K562 (cell line): ENCODE measurements around the gene STK33.

Experiments
- FOSL1 ChIP-seq: fragments of 200-800 bp; sonication (Bioruptor generic); conservative IDR thresholded peaks from 2 replicates; pipeline ENCODE4 v1.6.1; 2016; ENCODE audit warnings: missing genetic modification characterization, missing compliant biosample characterization
- FOXJ3 ChIP-seq: sonication (generic); formaldehyde crosslinking; IDR thresholded peaks from 2 replicates; pipeline ENCODE4 v1.4.0; 2020; ENCODE audit warnings: mild to moderate bottlenecking, missing genetic modification reagents
- GABPB2 ChIP-seq: fragments of 250-450 bp; sonication (Bioruptor Pico); conservative IDR thresholded peaks from 2 replicates; pipeline ENCODE4 v1.5.1; 2021; ENCODE audit warnings: mild to moderate bottlenecking
- JUN ChIP-seq, 2 experiments: sonication (generic) in 1 of 2; formaldehyde crosslinking in 1 of 2; IDR thresholded peaks; 2 replicates each; pipeline versions ENCODE4 v1.6.1 to v1.8.0; 2012 to 2022; ENCODE audit warnings: borderline replicate concordance in 2 of 2, mild to moderate bottlenecking in 2 of 2, improper control_type of control experiment in 1 of 2, low read depth in 1 of 2, low read length in 1 of 2, missing genetic modification reagents in 1 of 2
- NFE2 ChIP-seq: IDR thresholded peaks from 2 replicates; pipeline ENCODE4 v1.6.1; 2014; ENCODE audit warnings: antibody characterized with exemption, low read depth
- POLR2A ChIP-seq: fragments of 450-650 bp; conservative IDR thresholded peaks from 2 replicates; pipeline ENCODE4 v1.6.1; 2016
- SIN3A ChIP-seq, 2 experiments: fragments of 150-350 bp in 1 of 2; IDR thresholded peaks; 2 replicates each; pipeline ENCODE4 v1.6.1; 2011 to 2016; ENCODE audit warnings: borderline replicate concordance in 2 of 2, low read depth in 2 of 2, low read length in 2 of 2, mild to moderate bottlenecking in 2 of 2, moderate library complexity in 2 of 2; ENCODE audit not compliant: control insufficient read depth in 1 of 2
- YY1 ChIP-seq, 3 experiments: IDR thresholded peaks; 2 replicates each; pipeline ENCODE4 v1.6.1; 2011; ENCODE audit warnings: low read length in 2 of 3, mild to moderate bottlenecking in 2 of 3, moderate library complexity in 2 of 3, borderline replicate concordance in 1 of 3, control low read depth in 1 of 3, low read depth in 1 of 3; ENCODE audit not compliant: insufficient read depth in 3 of 3, insufficient replicate concordance in 2 of 3, control insufficient read depth in 1 of 3, insufficient read length in 1 of 3; ENCODE audit errors: extremely low read depth in 1 of 3
- ZC3H11A ChIP-seq: IDR thresholded peaks from 2 replicates; pipeline ENCODE4 v1.6.1; 2012; ENCODE audit warnings: low read depth, low read length, improper control_type of control experiment
- ZKSCAN1 ChIP-seq: fragments of 150-350 bp; IDR thresholded peaks from 2 replicates; pipeline ENCODE4 v1.6.1; 2016; ENCODE audit warnings: low read depth, low read length
- TF ChIP-seq, protein P1 (sequence below), 3 experiments: IDR thresholded peaks in 2 of 3; conservative IDR thresholded peaks in 1 of 3; 2 replicates each; pipeline ENCODE4 v1.5.1; 2011 to 2012; ENCODE audit warnings: low read length in 3 of 3, mild to moderate bottlenecking in 3 of 3, control low read depth in 2 of 3, improper control_type of control experiment in 1 of 3, inconsistent platforms in 1 of 3, low read depth in 1 of 3, mixed read lengths in 1 of 3, moderate library complexity in 1 of 3; ENCODE audit not compliant: insufficient read depth in 2 of 3
- TF ChIP-seq, protein P2 (sequence below): fragments of 250-450 bp; sonication (Bioruptor Pico); IDR thresholded peaks from 2 replicates; pipeline ENCODE4 v1.8.0; 2022; ENCODE audit warnings: moderate library complexity, mild to moderate bottlenecking, inconsistent platforms

DNA sequence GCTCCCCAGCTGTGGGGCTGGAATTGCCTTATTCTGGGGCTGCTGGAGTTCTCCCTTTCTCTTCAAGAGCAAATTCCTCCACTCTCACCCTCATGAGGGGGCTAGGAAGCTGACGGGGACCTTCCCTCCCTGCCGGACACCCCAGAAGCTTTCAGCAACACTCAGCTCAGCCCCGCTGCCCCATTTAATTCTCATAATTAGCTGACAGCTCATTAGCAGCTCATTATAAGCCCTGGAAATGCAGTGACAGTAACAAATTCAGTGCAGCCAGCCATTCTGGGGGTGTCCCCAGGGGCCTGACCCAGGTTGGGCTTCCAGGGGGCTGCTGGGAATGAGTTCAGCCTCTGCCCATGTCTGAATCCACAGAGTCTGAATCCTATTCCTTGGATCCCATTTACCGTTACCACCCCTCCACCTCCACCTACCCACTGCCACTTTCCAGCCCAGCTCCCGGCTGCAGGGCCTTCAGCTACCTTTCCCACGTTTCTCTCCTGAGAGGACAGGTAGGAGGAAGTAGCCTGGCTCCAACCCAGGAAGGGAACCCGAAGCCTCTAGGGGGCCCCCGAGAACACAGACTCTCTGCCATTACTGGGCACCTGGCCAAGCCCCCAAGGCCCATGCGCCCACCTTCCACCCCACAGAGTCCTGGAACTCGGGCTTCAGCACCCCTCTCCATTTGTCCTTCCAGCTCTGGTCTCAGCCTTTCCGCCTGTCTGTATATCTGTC lies 228.6 kb downstream of the STK33 start:
- TF ChIP-seq FOXJ3 = no peak
- TF ChIP-seq GABPB2 = no peak
- no peak for TF ChIP-seq ZKSCAN1
- TF ChIP-seq ZC3H11A = no peak
- no peak for TF ChIP-seq YY1 (IDR thresholded peaks at IDR 0.05; ENCODE audit: borderline replicate concordance in 1 of 3, control insufficient read depth in 1 of 3, extremely low read depth in 1 of 3, insufficient read depth in 3 of 3, insufficient read length in 1 of 3, insufficient replicate concordance in 2 of 3, low read depth in 1 of 3, low read length in 2 of 3)
- TF ChIP-seq JUN (IDR thresholded peaks at IDR 0.05; ENCODE audit: borderline replicate concordance, low read depth, low read length) = no peak
- TF ChIP-seq JUN (CRISPR knock-in tag; IDR thresholded peaks at IDR 0.05; ENCODE audit: borderline replicate concordance) = no peak
- no peak for TF ChIP-seq SIN3A (IDR thresholded peaks at IDR 0.05; ENCODE audit: borderline replicate concordance in 2 of 2, control insufficient read depth in 1 of 2, low read depth in 2 of 2, low read length in 2 of 2)
- TF ChIP-seq NFE2 = no peak
- TF ChIP-seq FOSL1 (tag) = no peak
- TF ChIP-seq, protein P1, sequence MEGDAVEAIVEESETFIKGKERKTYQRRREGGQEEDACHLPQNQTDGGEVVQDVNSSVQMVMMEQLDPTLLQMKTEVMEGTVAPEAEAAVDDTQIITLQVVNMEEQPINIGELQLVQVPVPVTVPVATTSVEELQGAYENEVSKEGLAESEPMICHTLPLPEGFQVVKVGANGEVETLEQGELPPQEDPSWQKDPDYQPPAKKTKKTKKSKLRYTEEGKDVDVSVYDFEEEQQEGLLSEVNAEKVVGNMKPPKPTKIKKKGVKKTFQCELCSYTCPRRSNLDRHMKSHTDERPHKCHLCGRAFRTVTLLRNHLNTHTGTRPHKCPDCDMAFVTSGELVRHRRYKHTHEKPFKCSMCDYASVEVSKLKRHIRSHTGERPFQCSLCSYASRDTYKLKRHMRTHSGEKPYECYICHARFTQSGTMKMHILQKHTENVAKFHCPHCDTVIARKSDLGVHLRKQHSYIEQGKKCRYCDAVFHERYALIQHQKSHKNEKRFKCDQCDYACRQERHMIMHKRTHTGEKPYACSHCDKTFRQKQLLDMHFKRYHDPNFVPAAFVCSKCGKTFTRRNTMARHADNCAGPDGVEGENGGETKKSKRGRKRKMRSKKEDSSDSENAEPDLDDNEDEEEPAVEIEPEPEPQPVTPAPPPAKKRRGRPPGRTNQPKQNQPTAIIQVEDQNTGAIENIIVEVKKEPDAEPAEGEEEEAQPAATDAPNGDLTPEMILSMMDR (IDR thresholded peaks at IDR 0.05 in 2 of 3, conservative IDR thresholded peaks at IDR 0.05 in 1 of 3; ENCODE audit: insufficient read depth in 2 of 3, low read depth in 1 of 3, low read length in 3 of 3) = peak; percentile 33 to 54 (median 41)
- TF ChIP-seq POLR2A = no peak
- TF ChIP-seq, protein P2, sequence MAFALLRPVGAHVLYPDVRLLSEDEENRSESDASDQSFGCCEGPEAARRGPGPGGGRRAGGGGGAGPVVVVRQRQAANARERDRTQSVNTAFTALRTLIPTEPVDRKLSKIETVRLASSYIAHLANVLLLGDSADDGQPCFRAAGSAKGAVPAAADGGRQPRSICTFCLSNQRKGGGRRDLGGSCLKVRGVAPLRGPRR (CRISPR knock-in tag) = no peak
